ENCODE measurements around the gene SLC46A1. TPM values are rescaled to one million over a fixed set of nuclear protein-coding genes. Genes with fewer than 3 reads are reported as not detected.

The SLC46A1 gene
- total and polyA plus RNA-seq, 9 of the 15 experiments (the other 6 are each of a cell fraction or from before 2014, with no cell fraction given), result 0.24 to 5.5 (median 3.1) TPM

GRCh38 chr17:28385406-28385805, 20.6 kb downstream of the SLC46A1 start (continued):
- TF ChIP-seq STAT6 (CRISPR knock-in tag; IDR thresholded peaks at IDR 0.05) (no peak), COPS2 (conservative IDR thresholded peaks at IDR 0.05) (no peak), TBP (optimal IDR thresholded peaks at IDR 0.05; ENCODE audit: low read depth, low read length) (no peak), BRCA1 (IDR thresholded peaks at IDR 0.05) (no peak), BRCA1 (CRISPR knock-in tag; IDR thresholded peaks at IDR 0.05) (no peak)

DNA sequence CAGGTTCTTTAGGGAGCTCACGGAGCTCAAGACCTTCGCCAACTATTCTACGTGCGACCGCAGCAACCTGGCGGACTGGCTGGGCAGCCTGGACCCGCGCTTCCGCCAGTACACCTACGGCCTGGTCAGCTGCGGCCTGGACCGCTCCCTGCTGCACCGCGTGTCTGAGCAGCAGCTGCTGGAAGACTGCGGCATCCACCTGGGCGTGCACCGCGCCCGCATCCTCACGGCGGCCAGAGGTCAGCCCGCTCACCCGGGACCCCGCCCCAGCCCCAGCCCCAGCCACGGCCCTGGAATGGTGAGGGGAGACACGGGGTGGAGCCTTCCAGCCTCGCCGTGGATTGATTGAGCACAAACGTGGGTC, 21.0 kb downstream of the SLC46A1 start:
- ATAC-seq (no peak), FAIRE-seq (no peak), DNase-seq (ENCODE audit: extremely low read depth in 1 of 4, low spot score in 3 of 4) (no peak)
- H2AFZ ChIP-seq (ENCODE audit: low read depth, low read length), result peak overlapping the region; percentile 76
- H3K36me3 ChIP-seq (ENCODE audit: control insufficient read depth, insufficient read depth, low read length), result no peaks in the 10 kb centered on the region
- no peak overlapping the region for H3K4me3 ChIP-seq
- BruUV-seq (replicated peaks), result no TSS peak
- H3K79me2 ChIP-seq (ENCODE audit: control insufficient read depth, insufficient read depth, low read length), result no peaks in the 10 kb centered on the region
- no peaks in the 10 kb centered on the region for H3K9me1 ChIP-seq (ENCODE audit: control insufficient read depth, insufficient read depth, low read length)
- POLR2A ChIA-PET, result interaction anchor here (0.8 to 1.1 kb wide), 3 partner anchors 19 to 28 kb away, joined by 3 read pairs; no protein-coding TSS in a partner anchor
- CTCF ChIA-PET (ENCODE audit: low intra/inter-chr PET ratio), result no interaction called here
- TF ChIP-seq RBBP5 (IDR thresholded peaks at IDR 0.05; ENCODE audit: borderline replicate concordance, insufficient read depth, low read length, poor library complexity, severe bottlenecking), result no peak
- TF ChIP-seq IRF2 (CRISPR knock-in tag; IDR thresholded peaks at IDR 0.05), result no peak
- no peak for TF ChIP-seq ELF4 (CRISPR knock-in tag; IDR thresholded peaks at IDR 0.05)
- no peak for TF ChIP-seq ADNP (tag; IDR thresholded peaks at IDR 0.05)
- intact Hi-C loops (cut with micrococcal nuclease) (no loop called here), in situ Hi-C loops (cut with MboI) (no loop called here)
- peak overlapping the region in 1 of 2 experiments; percentile 88; a peak in 2 of 4 replicates for H3K9ac ChIP-seq (ENCODE audit: insufficient read depth in 1 of 2, low read depth in 2 of 2, low read length in 2 of 2)
- H3K4me2 ChIP-seq (ENCODE audit: insufficient read depth, low read length), result peak overlapping the region; percentile 66; the same call in 1 of the 2 replicates
- 48% methylated on average over 14 of the region's 29 CpGs for WGBS (ENCODE audit: insufficient coverage, low coverage, missing lambda C conversion rate)
- H3K27ac ChIP-seq (ENCODE audit: extremely low read depth, low read depth, low read length), result no peak overlapping the region; the same call in 2 of the 3 replicates
- H3K27me3 ChIP-seq (ENCODE audit: control insufficient read depth in 2 of 2, insufficient read depth in 2 of 2, low read length in 2 of 2), result peaks cover 11 to 44% of the 10 kb centered on the region in 2 experiments; a peak in 3 of 5 replicates
- peaks cover 6 to 25% of the 10 kb centered on the region in 2 experiments; a peak in 4 of 5 replicates for H3K4me1 ChIP-seq (replicated peaks in 1 of 2; ENCODE audit: control insufficient read depth in 2 of 2, insufficient read depth in 2 of 2, low read length in 2 of 2)
- H4K20me1 ChIP-seq (replicated peaks; ENCODE audit: control insufficient read depth, insufficient read depth, low read length), result no peaks in the 10 kb centered on the region
- H3K9me3 ChIP-seq (replicated peaks; ENCODE audit: control insufficient read depth, insufficient read depth, low read depth, low read length), result no peaks in the 10 kb centered on the region

Data from K562 (cell line).